Measurements from ENCODE around the gene TMEM245. TPM values are rescaled to one million over a fixed set of nuclear protein-coding genes. Genes with fewer than 3 reads are reported as not detected.

TMEM245 gene
- total and polyA plus RNA-seq, 2 donors (not counting 3 experiments of a cell fraction or from before 2014, with no cell fraction given) = 44.2 to 48.0 TPM

- no peaks in the 10 kb centered on the region for H3K79me2 ChIP-seq (ENCODE audit: control insufficient read depth, insufficient read depth, low read length)
- TF ChIP-seq POLR2AphosphoS5 (IDR thresholded peaks at IDR 0.05; ENCODE audit: insufficient read depth, low read depth, low read length) = no peak
- TF ChIP-seq CTCF (IDR thresholded peaks at IDR 0.05; ENCODE audit: extremely low read depth in 1 of 2, insufficient read depth in 1 of 2, low read depth in 1 of 2, low read length in 2 of 2) = peak in 1 of 2 donors; percentile 22
- TF ChIP-seq JUN (IDR thresholded peaks at IDR 0.05; ENCODE audit: borderline replicate concordance, insufficient read depth, insufficient read length, low read depth) = no peak
- no peaks in the 10 kb centered on the region for H3K4me1 ChIP-seq (ENCODE audit: control insufficient read depth, extremely low read depth, insufficient read depth, low read length)
- no peak overlapping the region for H2AFZ ChIP-seq (ENCODE audit: low read depth, low read length)
- H4K20me1 ChIP-seq (replicated peaks; ENCODE audit: control insufficient read depth, extremely low read depth, insufficient read depth, low read length) = no peaks in the 10 kb centered on the region
- DNase-seq (ENCODE audit: low read depth, low spot score) (no peak), FAIRE-seq (no peak)
- no peak overlapping the region for H3K4me2 ChIP-seq (ENCODE audit: insufficient read depth, low read length)
- no peak overlapping the region for H3K4me3 ChIP-seq (replicated peaks in 1 of 3; ENCODE audit: insufficient read depth in 1 of 3, low read depth in 1 of 3, low read length in 3 of 3)
- intact Hi-C loops (cut with micrococcal nuclease) = no loop called here
- peaks cover 6 to 10% of the 10 kb centered on the region in 2 experiments for H3K27me3 ChIP-seq (ENCODE audit: control insufficient read depth in 2 of 2, insufficient read depth in 2 of 2, low read length in 2 of 2)
- POLR2A ChIA-PET = no interaction called here
- H3K36me3 ChIP-seq (ENCODE audit: control insufficient read depth in 2 of 2, extremely low read depth in 1 of 2, insufficient read depth in 2 of 2, low read length in 2 of 2) = no peaks in the 10 kb centered on the region
- CTCF ChIA-PET = interaction anchor here (0.8 to 1.0 kb wide), 3 partner anchors 39 to 267 kb away, joined by 3 to 4 read pairs (median 3); no protein-coding TSS in a partner anchor
- dilution Hi-C loops (cut with MboI; ENCODE audit: extremely low pct_ligation_motif_present, low sequenced_read_pairs) = no loop called here
- BruUV-seq (replicated peaks) = no TSS peak
- H3K9ac ChIP-seq (replicated peaks; ENCODE audit: extremely low read depth, insufficient read depth, low read length) = no peak overlapping the region
- H3K9me3 ChIP-seq (replicated peaks; ENCODE audit: control insufficient read depth, insufficient read depth, low read length) = no peaks in the 10 kb centered on the region
- no peak overlapping the region for H3K27ac ChIP-seq (ENCODE audit: insufficient read depth, low read depth, low read length)
- no peaks in the 10 kb centered on the region for H3K9me1 ChIP-seq (replicated peaks; ENCODE audit: control insufficient read depth, extremely low read depth, insufficient read depth, low read length)
Observed at GRCh38 chr9:109143881-109144562, 24.3 kb upstream of the TMEM245 start.

GRCh38 chr9:109141375-109141774 is 21.6 kb upstream of the TMEM245 start:
- H3K9me1 ChIP-seq (replicated peaks; ENCODE audit: control insufficient read depth, extremely low read depth, insufficient read depth, low read length) = no peaks in the 10 kb centered on the region
- BruUV-seq (replicated peaks) = no TSS peak
- H3K27me3 ChIP-seq (ENCODE audit: control insufficient read depth in 2 of 2, insufficient read depth in 2 of 2, low read length in 2 of 2) = peaks cover 3 to 4% of the 10 kb centered on the region in 2 experiments
- H3K9me3 ChIP-seq (replicated peaks; ENCODE audit: control insufficient read depth, insufficient read depth, low read length) = no peaks in the 10 kb centered on the region
- H3K36me3 ChIP-seq (ENCODE audit: control insufficient read depth in 2 of 2, extremely low read depth in 1 of 2, insufficient read depth in 2 of 2, low read length in 2 of 2) = no peaks in the 10 kb centered on the region
- H2AFZ ChIP-seq (ENCODE audit: low read depth, low read length) = no peak overlapping the region
- no peaks in the 10 kb centered on the region for H3K79me2 ChIP-seq (ENCODE audit: control insufficient read depth, insufficient read depth, low read length)
- H4K20me1 ChIP-seq (replicated peaks; ENCODE audit: control insufficient read depth, extremely low read depth, insufficient read depth, low read length) = no peaks in the 10 kb centered on the region
- no peaks in the 10 kb centered on the region for H3K4me1 ChIP-seq (ENCODE audit: control insufficient read depth, extremely low read depth, insufficient read depth, low read length)
- no peak for FAIRE-seq
- intact Hi-C loops (cut with micrococcal nuclease) = no loop called here
- no peak for TF ChIP-seq EZH2 (IDR thresholded peaks at IDR 0.05; ENCODE audit: borderline replicate concordance, low read depth, low read length, severe bottlenecking)
- H3K4me3 ChIP-seq (replicated peaks in 1 of 3; ENCODE audit: insufficient read depth in 1 of 3, low read depth in 1 of 3, low read length in 3 of 3) = no peak overlapping the region
- DNase-seq (ENCODE audit: low read depth, low spot score) = no peak
- dilution Hi-C loops (cut with MboI; ENCODE audit: extremely low pct_ligation_motif_present, low sequenced_read_pairs) = no loop called here
- POLR2A ChIA-PET = no interaction called here
- H3K9ac ChIP-seq (replicated peaks; ENCODE audit: extremely low read depth, insufficient read depth, low read length) = no peak overlapping the region
- H3K27ac ChIP-seq (ENCODE audit: insufficient read depth, low read depth, low read length) = no peak overlapping the region
- CTCF ChIA-PET = no interaction called here
- no peak overlapping the region for H3K4me2 ChIP-seq (ENCODE audit: insufficient read depth, low read length)
